Activated T-cell treated with anti-CD3 and anti-CD28 coated beads for 4 hours (primary cell): ENCODE results near the gene TMUB1.

Experiments
- DNase-seq: peaks from one replicate; pipeline ENCODE4 v3.0.0-alpha.2; 2020

The TMUB1 gene

GRCh38 chr7:151083071-151083823 lies at the start of gene TMUB1:
TMUB1 (minus strand) TSS chr7:151083493; CDS start chr7:151082563, 930 bp downstream.
- peak; percentile 78 for DNase-seq

- DNase-seq = no peak
These were observed 49.3 kb upstream of the TMUB1 start for GRCh38 chr7:151132461-151133205.

- DNase-seq = no peak
These were observed 48.5 kb upstream of the TMUB1 start for GRCh38 chr7:151131592-151132293.

- no peak for DNase-seq
These were observed 47.9 kb upstream of the TMUB1 start for GRCh38 chr7:151131224-151131591.

- no peak for DNase-seq
These were observed 47.5 kb upstream of the TMUB1 start for GRCh38 chr7:151130741-151131157.

GRCh38 chr7:151129960-151130591 lies 46.8 kb upstream of the TMUB1 start:
- no peak for DNase-seq

- no peak for DNase-seq
These were observed 46.0 kb upstream of the TMUB1 start for GRCh38 chr7:151129117-151129959.

GRCh38 chr7:151128716-151129115 lies 45.4 kb upstream of the TMUB1 start:
- no peak for DNase-seq

GRCh38 chr7:151128144-151128543 lies 44.9 kb upstream of the TMUB1 start:
- no peak for DNase-seq

GRCh38 chr7:151126491-151127137 lies 43.3 kb upstream of the TMUB1 start:
- DNase-seq = no peak

- DNase-seq = no peak
These were observed 42.7 kb upstream of the TMUB1 start for GRCh38 chr7:151125846-151126481.

- DNase-seq = no peak
These were observed 42.2 kb upstream of the TMUB1 start for GRCh38 chr7:151125470-151125845.

GRCh38 chr7:151124899-151125399 lies 41.7 kb upstream of the TMUB1 start:
- no peak for DNase-seq

- no peak for DNase-seq
These were observed 41.2 kb upstream of the TMUB1 start for GRCh38 chr7:151124481-151124880.

- peak; percentile 76 for DNase-seq
These were observed 40.6 kb upstream of the TMUB1 start for GRCh38 chr7:151123822-151124464.

GRCh38 chr7:151123158-151123821 lies 40.0 kb upstream of the TMUB1 start:
- no peak for DNase-seq

GRCh38 chr7:151122796-151123157 lies 39.5 kb upstream of the TMUB1 start:
- DNase-seq = no peak

GRCh38 chr7:151122276-151122675 lies 39.0 kb upstream of the TMUB1 start:
- DNase-seq = no peak

- DNase-seq = no peak
These were observed 38.3 kb upstream of the TMUB1 start for GRCh38 chr7:151121380-151122170.
